HG03159 (cell line): ENCODE results near the gene BCL7C.
"Not testable (repeated sequence)": the region's sequence is repeated elsewhere in the genome, so short reads cannot be mapped to it uniquely, and the experiment has no call there.

Source experiments
- ATAC-seq: cut with Tn5 transposase; IDR thresholded peaks from one replicate; pipeline ENCODE4 v1.9.1; 2021; ENCODE audit warnings: mild to moderate bottlenecking, moderate library complexity; ENCODE audit not compliant: unreplicated experiment

The BCL7C gene

GRCh38 chr16:30896261-30896888 lies 2.5 kb upstream of the BCL7C start, which contains the start of gene CTF1:
Gene CTF1 (plus strand): TSS chr16:30896614. CDS start chr16:30896644, 30 bp downstream.
- no peak for ATAC-seq

- ATAC-seq, result no peak
These were observed 1.9 kb upstream of the BCL7C start for GRCh38 chr16:30895627-30896260.

GRCh38 chr16:30894540-30895368 lies 877 bp upstream of the BCL7C start:
- no peak for ATAC-seq

GRCh38 chr16:30893417-30893743 lies 497 bp downstream of the BCL7C start:
- peak; percentile 6 for ATAC-seq

GRCh38 chr16:30892670-30893416 lies 1.0 kb downstream of the BCL7C start:
- ATAC-seq, result no peak

- not testable (repeated sequence) for ATAC-seq
These were observed 2.6 kb downstream of the BCL7C start for GRCh38 chr16:30891043-30891823.

GRCh38 chr16:30889721-30890120 lies 4.2 kb downstream of the BCL7C start:
- no peak for ATAC-seq

GRCh38 chr16:30888856-30889499 lies 4.9 kb downstream of the BCL7C start:
- no peak for ATAC-seq

GRCh38 chr16:30887927-30888326 lies 6.0 kb downstream of the BCL7C start:
- no peak for ATAC-seq

- ATAC-seq, result no peak
These were observed 7.7 kb downstream of the BCL7C start for GRCh38 chr16:30886145-30886544.

GRCh38 chr16:30885196-30885595 lies 8.7 kb downstream of the BCL7C start:
- no peak for ATAC-seq

GRCh38 chr16:30884760-30885159 lies 9.1 kb downstream of the BCL7C start:
- ATAC-seq, result no peak

GRCh38 chr16:30882429-30883310 lies 11.2 kb downstream of the BCL7C start:
- no peak for ATAC-seq

- no peak for ATAC-seq
These were observed 17.0 kb downstream of the BCL7C start for GRCh38 chr16:30876867-30877266.

- no peak for ATAC-seq
These were observed 17.7 kb downstream of the BCL7C start for GRCh38 chr16:30875871-30876801.

GRCh38 chr16:30874821-30875717 lies 18.8 kb downstream of the BCL7C start:
- peak; percentile 80 for ATAC-seq
